GM21825 (cell line): ENCODE data around the gene FGFBP2.
"Not testable (repeated sequence)": the region's sequence is repeated elsewhere in the genome, so short reads cannot be mapped to it uniquely, and the experiment has no call there.

Experiments
- ATAC-seq: cut with Tn5 transposase; IDR thresholded peaks from one replicate; pipeline ENCODE4 v1.9.1; 2021; ENCODE audit warnings: mild to moderate bottlenecking, moderate library complexity; ENCODE audit not compliant: unreplicated experiment

FGFBP2 gene

DNA sequence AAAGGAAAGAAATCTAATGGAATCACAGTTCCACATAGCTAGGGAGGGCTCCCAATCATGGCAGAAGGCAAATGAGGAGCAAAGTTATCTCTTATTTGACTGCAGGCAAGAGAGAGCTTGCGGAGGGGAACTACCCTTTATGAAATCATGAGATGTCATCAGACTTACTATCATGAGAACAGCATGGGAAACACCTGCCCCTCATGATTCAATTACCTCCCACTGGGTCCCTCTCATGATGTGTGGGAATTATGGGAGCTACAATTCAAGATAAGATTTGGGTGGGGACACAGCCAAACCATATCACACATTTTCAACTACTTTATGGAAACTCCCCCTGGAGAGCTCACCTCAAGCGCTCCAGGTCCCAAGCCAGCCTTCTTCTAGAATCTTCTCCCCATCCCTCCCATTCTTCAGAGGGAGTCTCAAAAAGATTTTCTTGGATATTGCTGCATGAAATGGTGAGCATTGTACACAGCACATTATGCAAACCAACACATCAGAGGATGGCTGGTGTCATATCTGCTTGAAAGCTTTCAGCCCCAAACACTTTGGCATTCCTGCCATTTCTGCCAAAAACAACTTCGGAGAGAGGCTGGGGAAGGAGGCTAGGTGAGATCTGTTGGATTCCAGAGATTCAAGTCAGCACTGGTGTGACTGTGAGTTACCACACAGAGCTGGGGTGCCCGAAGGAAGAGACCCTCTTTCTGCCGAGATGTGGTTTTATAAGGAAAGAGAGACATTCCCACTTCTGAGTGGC, 31.3 kb downstream of the FGFBP2 start:
- no peak for ATAC-seq

DNA sequence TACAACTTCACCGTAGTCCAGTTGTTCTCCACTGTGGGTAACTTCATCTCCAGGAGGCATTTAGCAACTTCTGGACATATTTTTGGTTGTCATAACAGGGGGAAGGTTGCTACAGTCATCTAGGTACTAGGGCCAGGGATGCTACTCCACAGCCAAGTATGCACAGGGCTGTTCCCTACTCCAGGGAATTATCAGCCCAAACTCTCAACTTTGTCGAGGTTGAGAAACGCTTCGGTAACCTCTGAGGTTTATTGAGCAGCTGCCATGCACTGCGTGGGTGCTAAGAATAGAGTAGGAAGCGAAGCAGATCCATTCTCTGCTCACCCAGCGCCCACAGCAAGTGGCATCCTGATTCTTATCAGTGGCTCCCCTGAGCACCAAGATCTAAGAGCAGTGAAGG, 32.7 kb downstream of the FGFBP2 start:
- no peak for ATAC-seq

DNA sequence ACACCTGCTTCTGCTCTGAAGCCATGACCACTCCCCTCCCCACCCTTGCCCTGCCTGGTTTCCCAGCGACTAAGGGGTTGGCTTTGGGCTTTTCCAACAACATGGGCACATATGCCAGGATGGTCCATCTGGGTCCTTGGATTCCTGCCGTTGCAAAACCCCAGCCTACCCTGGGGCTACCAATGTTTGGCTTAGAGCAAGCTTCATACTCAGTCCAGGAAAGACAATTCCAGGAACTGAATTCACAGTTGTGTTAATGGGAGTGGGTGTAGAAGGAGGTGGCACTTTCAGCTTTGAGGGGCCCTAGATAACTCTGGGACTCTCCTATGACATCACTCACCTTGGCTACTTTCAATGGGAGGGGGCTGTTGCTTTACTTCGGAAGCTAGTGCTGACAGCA, 33.4 kb downstream of the FGFBP2 start:
- no peak for ATAC-seq

DNA sequence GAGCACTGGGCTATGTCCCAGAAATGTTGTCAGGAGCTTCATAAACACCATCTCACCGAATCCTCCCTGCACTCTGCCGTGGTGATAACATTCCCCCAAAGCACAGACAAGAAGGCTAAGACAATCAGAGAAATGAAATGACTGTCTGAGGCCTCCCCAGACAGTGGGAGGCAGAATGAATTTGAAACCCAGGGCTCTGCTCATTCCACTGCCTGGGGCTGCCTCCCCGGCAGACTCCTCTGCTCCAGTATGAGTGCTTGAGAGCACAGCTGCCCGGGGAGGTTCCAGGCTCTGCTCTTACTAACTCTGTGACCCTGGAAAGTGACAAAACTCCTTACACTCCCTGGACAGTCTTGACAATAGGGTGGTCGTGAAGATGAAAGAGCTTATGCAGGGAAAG, 34.1 kb downstream of the FGFBP2 start:
- ATAC-seq: no peak

DNA sequence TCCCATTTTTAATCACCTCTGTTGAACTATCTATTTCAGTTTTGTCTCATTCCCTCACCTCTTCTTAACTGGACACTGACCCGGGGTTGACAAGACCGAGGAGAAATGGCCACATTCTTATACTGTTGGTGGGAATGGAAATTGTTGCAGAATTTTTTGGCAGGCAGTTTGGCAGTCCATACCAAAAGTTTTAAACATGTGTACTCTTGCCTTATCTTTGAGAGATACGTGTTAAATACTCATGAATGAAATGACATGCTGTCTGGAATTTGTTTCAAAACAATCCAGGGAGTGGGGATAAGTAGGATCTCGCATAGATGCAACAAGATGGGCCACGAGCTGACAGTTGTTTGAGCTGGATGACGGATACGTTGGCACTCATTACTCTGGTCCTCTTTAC, 36.5 kb downstream of the FGFBP2 start:
- no peak for ATAC-seq

DNA sequence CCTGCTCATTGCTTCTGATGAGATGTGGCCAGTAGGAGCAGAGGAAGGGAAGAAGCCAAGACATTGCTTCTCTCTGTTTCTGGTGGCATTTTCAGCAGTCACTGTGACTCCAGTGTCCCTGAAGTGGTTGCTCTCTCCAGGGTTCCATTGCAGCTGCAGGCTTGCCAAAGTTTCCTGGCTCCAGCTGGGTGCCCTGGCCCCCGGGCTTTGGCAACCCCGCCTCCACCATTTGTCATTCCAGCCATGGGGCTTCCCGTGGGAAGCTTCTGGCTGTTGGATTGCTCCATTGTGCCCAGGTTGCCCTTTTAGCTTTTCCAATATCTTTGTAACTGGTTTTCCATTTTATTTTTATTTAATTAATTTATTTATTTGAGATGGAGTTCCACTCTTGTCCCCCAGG, 37.1 kb downstream of the FGFBP2 start:
- ATAC-seq: no peak

DNA sequence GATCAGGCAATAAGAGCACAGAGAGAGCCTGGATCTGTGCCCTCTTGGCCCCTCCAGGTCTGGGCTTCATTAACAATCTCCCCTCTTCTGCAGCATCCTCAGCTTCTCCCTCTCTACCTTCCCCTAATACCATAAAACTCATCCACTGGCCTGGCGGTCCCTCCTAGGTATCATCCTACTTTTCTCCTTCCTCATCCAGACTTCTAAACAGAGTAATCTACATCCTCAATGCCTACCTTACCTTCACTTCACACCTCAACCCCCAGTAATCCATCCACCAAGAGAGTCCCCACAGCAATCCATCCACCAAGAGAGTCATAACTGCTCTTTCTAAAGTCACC, 41.4 kb downstream of the FGFBP2 start:
- ATAC-seq: no peak

DNA sequence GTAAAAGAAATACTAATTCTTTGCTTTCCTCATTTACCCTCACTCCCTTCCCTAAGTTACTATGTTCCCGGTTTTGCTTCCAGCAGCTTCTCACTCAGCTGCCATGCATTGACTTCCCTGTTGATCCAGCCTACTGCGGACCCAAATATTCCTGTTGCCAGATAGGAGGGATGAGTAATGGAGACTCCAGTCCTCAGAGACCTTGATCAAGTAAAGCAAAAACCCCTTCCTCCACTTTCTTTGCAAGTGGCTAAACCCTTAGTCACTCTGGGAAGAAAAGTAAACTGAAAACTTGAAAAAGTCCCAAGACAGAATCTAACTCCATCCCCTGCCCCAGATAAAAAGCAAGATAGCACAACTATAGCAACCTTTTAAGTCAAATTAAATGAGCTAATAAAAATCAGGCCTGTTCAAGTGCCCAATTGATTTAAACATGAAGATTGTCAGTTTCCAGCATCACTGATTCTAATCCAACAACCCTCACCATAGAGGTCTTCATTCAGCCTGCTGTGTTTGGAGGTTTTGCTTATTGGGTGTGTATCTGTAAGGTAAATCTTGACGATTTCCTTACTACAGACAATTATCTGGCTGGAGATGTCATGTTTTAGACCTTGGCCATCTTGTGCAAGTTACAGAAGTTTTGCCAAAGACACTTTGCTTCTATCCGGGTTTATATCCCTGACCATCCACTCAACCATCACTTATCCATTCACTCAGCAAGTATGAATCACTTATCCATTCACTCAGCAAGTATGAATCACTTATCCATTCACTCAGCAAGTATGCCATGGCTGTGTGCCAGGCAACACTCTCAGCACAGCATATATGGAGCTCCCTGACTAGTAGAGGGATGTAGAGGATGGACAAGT, 42.0 kb downstream of the FGFBP2 start:
- ATAC-seq: no peak

DNA sequence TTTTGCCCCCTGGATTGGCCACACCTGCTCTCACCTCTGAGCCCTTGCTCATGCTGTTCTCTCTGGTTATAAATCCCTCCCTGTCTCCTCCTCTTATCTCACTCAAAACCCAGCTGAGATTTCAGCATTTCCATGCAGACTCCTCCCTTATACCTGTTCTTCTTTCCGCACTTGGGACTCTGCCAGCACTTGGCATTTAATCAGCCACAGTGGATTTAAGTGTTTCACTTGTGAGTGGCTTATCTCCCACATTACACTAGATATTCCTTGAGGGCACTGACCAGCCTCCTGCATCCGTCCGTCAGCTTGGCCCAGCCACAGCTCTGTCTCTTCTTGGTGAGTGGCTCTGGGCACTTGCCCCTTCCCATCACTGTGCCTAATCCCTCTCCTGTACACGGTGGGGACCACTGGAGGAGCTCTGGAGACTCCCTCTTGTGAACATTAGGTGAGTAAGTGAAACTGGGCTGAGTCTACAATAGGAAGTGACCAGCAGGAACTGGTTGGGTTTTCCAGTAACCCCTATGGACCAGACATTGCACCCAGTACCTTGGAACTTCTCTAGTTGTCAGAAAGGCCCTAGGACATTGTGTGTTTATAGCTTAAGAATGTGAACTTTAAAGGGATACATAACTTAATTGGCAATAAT, 44.4 kb downstream of the FGFBP2 start:
- no peak for ATAC-seq

DNA sequence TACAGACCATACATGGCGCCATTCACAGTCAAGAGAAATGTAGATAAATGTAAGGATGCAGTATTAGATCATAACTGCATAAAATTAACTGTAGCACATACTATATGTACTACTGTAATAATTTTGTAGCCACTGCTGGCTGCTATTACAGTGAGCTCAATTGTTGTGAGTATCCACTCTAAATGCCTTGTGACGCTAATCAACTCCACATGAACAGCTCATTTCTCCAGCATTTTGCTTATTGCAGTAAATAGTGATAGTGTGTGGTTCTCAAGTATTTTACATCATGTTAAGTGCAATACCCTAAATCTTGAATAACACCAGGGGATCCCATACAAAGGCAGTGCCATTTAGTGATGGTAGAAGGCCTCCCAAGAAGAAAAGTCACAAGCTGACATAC, 45.7 kb downstream of the FGFBP2 start:
- no peak for ATAC-seq

DNA sequence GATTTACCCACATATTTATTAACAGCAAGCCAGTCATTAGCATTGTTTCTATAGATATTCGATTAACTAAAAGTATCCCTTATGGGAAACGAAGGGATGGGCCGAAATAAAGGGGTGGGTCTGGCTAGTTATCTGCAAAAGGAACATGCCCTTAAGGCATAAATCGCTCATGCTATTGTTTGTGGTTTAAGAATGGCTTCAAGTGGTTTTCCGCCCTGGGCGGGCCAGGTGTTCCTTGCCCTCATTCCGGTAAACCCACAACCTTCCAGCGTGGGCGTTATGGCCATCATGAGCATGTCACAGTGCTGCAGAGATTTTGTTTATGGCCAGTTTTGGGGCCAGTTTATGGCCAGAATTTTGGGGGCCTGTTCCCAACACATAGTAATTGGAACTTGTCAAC, 46.6 kb downstream of the FGFBP2 start:
- not testable (repeated sequence) for ATAC-seq

DNA sequence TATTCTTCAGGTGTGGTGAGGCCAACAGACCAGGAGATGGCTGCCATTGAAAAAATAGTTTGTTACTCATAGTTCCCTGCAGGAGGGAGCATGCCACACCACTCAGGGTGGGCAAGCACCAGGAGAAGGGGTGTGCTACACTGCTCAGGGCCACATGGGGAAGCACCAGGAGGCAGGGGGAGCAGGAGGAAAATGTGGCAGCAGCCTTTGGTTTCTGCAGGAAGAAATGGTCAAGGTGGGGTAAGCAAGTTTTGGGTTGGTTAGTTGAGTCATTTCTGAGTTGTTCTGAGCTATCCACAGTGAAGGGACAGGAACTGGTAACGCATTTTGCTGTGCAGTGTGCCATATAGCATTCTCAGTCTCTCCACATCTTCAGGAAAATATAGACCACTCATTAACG, 48.2 kb downstream of the FGFBP2 start:
- no peak for ATAC-seq

DNA sequence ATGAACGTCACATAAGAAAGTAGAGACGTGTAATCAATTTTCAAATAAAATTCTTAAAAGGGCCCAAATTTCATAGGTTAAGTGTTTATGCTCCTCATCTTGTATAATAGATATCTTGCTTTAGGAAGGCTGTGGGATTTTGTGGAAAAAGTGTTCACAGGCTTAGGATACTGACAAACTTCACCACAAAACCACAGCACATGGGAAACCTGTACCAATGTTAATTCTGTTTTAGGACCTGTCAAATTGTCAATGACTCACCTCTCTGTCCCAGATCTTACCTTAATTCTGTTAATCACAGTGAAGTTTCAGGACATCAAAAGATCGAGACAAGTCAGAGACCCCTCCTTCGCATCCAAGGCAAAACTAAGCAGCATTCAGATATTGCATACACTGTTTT, 48.7 kb downstream of the FGFBP2 start:
- ATAC-seq: no peak

DNA sequence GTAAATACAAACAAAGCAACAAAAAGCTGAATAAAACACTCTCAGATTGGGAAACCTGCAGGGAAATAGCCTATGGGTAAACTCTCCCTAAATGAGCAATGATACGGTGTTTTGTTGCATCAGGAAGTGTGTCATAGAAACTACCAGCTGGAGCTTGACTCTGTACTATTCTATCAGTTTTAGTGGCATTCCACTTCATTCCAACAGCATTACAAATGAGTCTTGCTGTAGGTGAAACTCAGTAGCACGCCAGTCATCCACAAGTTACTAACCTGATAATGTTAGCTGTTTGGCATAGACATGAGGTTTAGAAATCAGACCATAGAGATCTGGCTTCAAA, 49.4 kb downstream of the FGFBP2 start:
- no peak for ATAC-seq

DNA sequence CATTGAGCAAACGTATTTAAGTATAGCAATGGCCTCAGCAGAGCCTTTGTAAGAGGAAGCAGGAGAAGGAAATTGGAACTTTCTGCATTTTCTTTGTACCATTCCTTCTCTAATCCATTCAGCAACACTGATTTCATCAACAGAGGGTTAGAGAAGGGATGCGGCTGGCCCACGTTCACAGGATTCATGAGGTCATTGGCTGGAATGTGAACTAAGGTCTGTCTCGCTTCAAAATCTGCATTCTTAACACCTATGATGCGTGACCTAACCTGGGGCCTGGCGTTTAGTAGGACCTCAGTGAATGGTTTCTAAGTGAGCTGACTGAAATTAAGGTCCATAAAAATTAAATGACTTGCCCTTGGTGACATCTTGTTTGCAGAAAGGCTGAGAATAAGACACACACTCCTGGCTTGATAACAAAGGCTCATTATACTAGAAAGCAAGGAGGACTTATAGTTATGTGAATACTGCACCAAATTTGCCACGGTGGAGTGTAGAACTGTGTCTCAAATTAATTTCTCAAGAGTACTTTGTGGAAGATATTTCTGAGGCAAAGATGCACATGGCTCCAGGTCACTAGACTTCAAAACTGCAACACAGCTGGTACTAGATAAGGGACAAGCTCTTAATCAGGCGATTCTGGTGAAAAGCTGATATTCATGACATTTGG, 49.9 kb downstream of the FGFBP2 start:
- no peak for ATAC-seq

DNA sequence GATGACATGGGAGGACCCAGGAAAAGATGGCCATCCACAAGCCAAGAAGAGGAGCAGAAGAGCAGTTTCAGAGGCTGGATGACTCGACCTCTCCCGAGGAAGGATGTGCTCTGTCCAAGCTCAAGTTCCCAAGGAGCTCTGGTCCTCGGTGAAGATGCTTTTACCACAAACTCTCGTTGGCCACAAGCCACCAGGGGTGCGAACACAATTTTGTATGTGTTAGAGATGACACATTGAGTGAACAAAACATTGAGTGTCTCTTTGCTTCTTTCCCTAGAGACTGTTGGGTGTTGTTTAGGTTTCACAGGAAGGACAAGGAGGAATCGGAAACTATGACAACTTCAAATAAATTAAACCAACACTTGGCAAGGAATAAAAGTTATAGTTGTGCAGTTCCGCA, 50.7 kb downstream of the FGFBP2 start:
- no peak for ATAC-seq
